Bone marrow (tissue), 2 donors: Measurements from ENCODE around the gene MLN.

Experiments used
- DNase-seq, 2 donors: peaks; one replicate each; lab custom pipeline; 2025; lab: John Stamatoyannopoulos, UW

Gene MLN

GRCh38 chr6:33752646-33753015 lies 51.2 kb downstream of the MLN start:
- no peak for DNase-seq

- DNase-seq = no peak
These were observed 51.8 kb downstream of the MLN start for GRCh38 chr6:33751771-33752645.

- DNase-seq = no peak
These were observed 53.4 kb downstream of the MLN start for GRCh38 chr6:33750244-33750991.

- DNase-seq = no peak
These were observed 54.4 kb downstream of the MLN start for GRCh38 chr6:33749401-33749800.

- no peak for DNase-seq
These were observed 55.0 kb downstream of the MLN start for GRCh38 chr6:33748841-33749240.

GRCh38 chr6:33747823-33748222 lies 56.0 kb downstream of the MLN start:
- DNase-seq = no peak

GRCh38 chr6:33746651-33747100 lies 57.1 kb downstream of the MLN start, which contains the start of gene IP6K3:
IP6K3 (minus strand) TSS chr6:33746905; CDS start chr6:33735476, 11,429 bp downstream.
- no peak for DNase-seq

GRCh38 chr6:33746036-33746600 lies 57.7 kb downstream of the MLN start:
- no peak for DNase-seq

- no peak for DNase-seq
These were observed 58.3 kb downstream of the MLN start for GRCh38 chr6:33745548-33745947.

- DNase-seq = no peak
These were observed 58.8 kb downstream of the MLN start for GRCh38 chr6:33744895-33745546.
